H1 (cell line): ENCODE results near the gene KRT37. TPM values are rescaled to one million over a fixed set of nuclear protein-coding genes. Genes with fewer than 3 reads are reported as not detected.

Experiments used
- CTCF ChIA-PET: fragments of 300-600 bp; sonication (Branson Sonifier 250); formaldehyde crosslinking; loops from one replicate; lab custom pipeline; 2021; ENCODE audit not compliant: partially characterized antibody; lab: Charles Lee
- POLR2A ChIA-PET: fragments of 300-600 bp; sonication (Branson Sonifier 250); formaldehyde crosslinking; loops from one replicate; lab custom pipeline; 2021; ENCODE audit warnings: inconsistent platforms; ENCODE audit not compliant: partially characterized antibody; lab: Charles Lee
- DNase-seq, 2 experiments: peaks; one replicate each; pipeline versions ENCODE4 v3.0.0 to v3.0.0-alpha.2; 2010 to 2022; ENCODE audit warnings: low spot score in 2 of 2, low read depth in 1 of 2, mixed read lengths in 1 of 2
- FAIRE-seq: peaks from 2 replicates; lab custom pipeline; 2011; peaks lifted over from hg19 to GRCh38; lab: Jason Lieb, UNC
- H2AFZ ChIP-seq: 2 replicates; pipeline ENCODE4 v1.8.1; 2012; ENCODE audit warnings: low read length, inconsistent platforms
- H2AK5ac ChIP-seq: 2 replicates; pipeline ENCODE4 v1.6.1; 2013; ENCODE audit warnings: low read depth, low read length
- H2BK120ac ChIP-seq: replicated peaks from 2 replicates; pipeline ENCODE3; 2013; ENCODE audit warnings: low read depth, low read length, inconsistent platforms
- H2BK12ac ChIP-seq: 2 replicates; pipeline ENCODE4 v1.6.1; 2013; ENCODE audit warnings: low read depth, low read length
- H2BK15ac ChIP-seq: 2 replicates; pipeline ENCODE4 v1.6.1; 2013; ENCODE audit warnings: low read length
- H2BK20ac ChIP-seq: 2 replicates; pipeline ENCODE4 v1.6.1; 2013; ENCODE audit warnings: low read length
- H2BK5ac ChIP-seq: 2 replicates; pipeline ENCODE4 v1.6.1; 2013; ENCODE audit warnings: low read depth, low read length
- H3K14ac ChIP-seq: 2 replicates; pipeline ENCODE4 v1.6.1; 2013; ENCODE audit warnings: inconsistent platforms; ENCODE audit not compliant: insufficient read length
- H3K18ac ChIP-seq: 2 replicates; pipeline ENCODE4 v1.6.1; 2013; ENCODE audit warnings: low read length; ENCODE audit errors: extremely low read depth
- H3K23ac ChIP-seq: 2 replicates; pipeline ENCODE4 v1.6.1; 2013; ENCODE audit warnings: inconsistent platforms; ENCODE audit not compliant: insufficient read length
- H3K23me2 ChIP-seq: 2 replicates; pipeline ENCODE4 v1.6.1; 2013; ENCODE audit warnings: low read depth, low read length
- H3K27ac ChIP-seq: 2 replicates; pipeline ENCODE4 v1.6.1; 2011; ENCODE audit warnings: low read depth, low read length, inconsistent platforms
- H3K27me3 ChIP-seq, 4 experiments: replicated peaks in 1 of 4; 1 replicate in 1 of 4; 2 replicates in 3 of 4; pipeline versions ENCODE4 v1.6.1 to v1.8.1; 2011 to 2013; ENCODE audit warnings: low read length in 3 of 4, mild to moderate bottlenecking in 3 of 4, inconsistent platforms in 2 of 4, mixed read lengths in 2 of 4, moderate library complexity in 1 of 4; ENCODE audit not compliant: control insufficient read depth in 3 of 4, insufficient read depth in 3 of 4; ENCODE audit errors: extremely low read depth in 1 of 4
- H3K36me3 ChIP-seq, 4 experiments: 2 replicates each; pipeline versions ENCODE4 v1.6.1 to v1.8.1; 2011 to 2013; ENCODE audit warnings: mild to moderate bottlenecking in 4 of 4, low read length in 3 of 4, moderate library complexity in 2 of 4, control low read depth in 1 of 4, inconsistent platforms in 1 of 4; ENCODE audit not compliant: insufficient read depth in 4 of 4, control insufficient read depth in 2 of 4
- H3K4ac ChIP-seq: replicated peaks from 2 replicates; pipeline ENCODE3; 2013; ENCODE audit warnings: low read length, low read depth, mixed read lengths, inconsistent platforms; ENCODE audit not compliant: insufficient read length
- H3K4me1 ChIP-seq, 4 experiments: replicated peaks in 1 of 4; 1 replicate in 1 of 4; 2 replicates in 3 of 4; pipeline versions ENCODE4 v1.6.1 to v1.8.1; 2011 to 2013; ENCODE audit warnings: low read length in 3 of 4, inconsistent platforms in 2 of 4, mixed read lengths in 1 of 4; ENCODE audit not compliant: insufficient read depth in 4 of 4, control insufficient read depth in 3 of 4
- H3K4me2 ChIP-seq, 2 experiments: 2 replicates each; pipeline versions ENCODE4 v1.6.1 to v1.8.1; 2011 to 2013; ENCODE audit warnings: low read depth in 2 of 2, low read length in 2 of 2, control low read depth in 1 of 2, inconsistent platforms in 1 of 2, mild to moderate bottlenecking in 1 of 2; ENCODE audit not compliant: insufficient read depth in 1 of 2
- H3K4me3 ChIP-seq, 4 experiments: fragments of 200-600, 300-600 bp in 1 of 4; sonication (generic), shearing (Covaris generic), sonication (Bioruptor Twin) in 1 of 4; 2 replicates each; pipeline versions ENCODE4 v1.5.1 to v1.8.1; 2011 to 2016; ENCODE audit warnings: low read length in 4 of 4, low read depth in 3 of 4, control low read depth in 2 of 4, inconsistent platforms in 2 of 4, mild to moderate bottlenecking in 2 of 4, mixed read lengths in 1 of 4, moderate library complexity in 1 of 4; ENCODE audit not compliant: insufficient read depth in 2 of 4; ENCODE audit errors: extremely low read depth in 1 of 4
- H3K56ac ChIP-seq: replicated peaks from 2 replicates; pipeline ENCODE3; 2013; ENCODE audit warnings: low read depth, mild to moderate bottlenecking, mixed read lengths, low read length, inconsistent platforms; ENCODE audit not compliant: insufficient read length
- H3K79me1 ChIP-seq: 2 replicates; pipeline ENCODE4 v1.6.1; 2013; ENCODE audit warnings: low read depth, low read length, control low read depth
- H3K79me2 ChIP-seq, 2 experiments: 2 replicates each; pipeline versions ENCODE4 v1.6.1 to v1.8.1; 2012 to 2013; ENCODE audit warnings: low read length in 2 of 2, mild to moderate bottlenecking in 2 of 2, inconsistent platforms in 1 of 2; ENCODE audit not compliant: insufficient read depth in 2 of 2, control insufficient read depth in 1 of 2
- H3K9ac ChIP-seq, 4 experiments: replicated peaks in 1 of 4; 1 replicate in 1 of 4; 2 replicates in 3 of 4; pipeline versions ENCODE4 v1.6.1 to v1.8.1; 2011 to 2013; ENCODE audit warnings: low read depth in 3 of 4, low read length in 3 of 4, control low read depth in 2 of 4, mild to moderate bottlenecking in 2 of 4, moderate library complexity in 2 of 4, inconsistent platforms in 1 of 4; ENCODE audit errors: extremely low read depth in 1 of 4
- H3K9me3 ChIP-seq, 2 experiments: 2 replicates each; pipeline versions ENCODE4 v1.6.1 to v1.8.1; 2012 to 2013; ENCODE audit warnings: mild to moderate bottlenecking in 2 of 2, moderate library complexity in 2 of 2, control low read depth in 1 of 2, inconsistent platforms in 1 of 2, low read depth in 1 of 2, low read length in 1 of 2, mixed read lengths in 1 of 2; ENCODE audit not compliant: insufficient read depth in 2 of 2
- H4K20me1 ChIP-seq, 2 experiments: replicated peaks in 1 of 2; 2 replicates each; pipeline versions ENCODE3 to v1.8.1; 2011 to 2013; ENCODE audit warnings: inconsistent platforms in 2 of 2, low read length in 2 of 2, mild to moderate bottlenecking in 1 of 2; ENCODE audit not compliant: insufficient read depth in 2 of 2, control insufficient read depth in 1 of 2
- H4K5ac ChIP-seq: 2 replicates; pipeline ENCODE4 v1.6.1; 2013; ENCODE audit warnings: low read length, low read depth, mixed read lengths, inconsistent platforms; ENCODE audit not compliant: insufficient read length
- H4K8ac ChIP-seq: 2 replicates; pipeline ENCODE4 v1.8.0; 2013; ENCODE audit warnings: mild to moderate bottlenecking, moderate library complexity, low read length, inconsistent platforms; ENCODE audit not compliant: insufficient read depth; ENCODE audit errors: extremely low read depth
- H4K91ac ChIP-seq: replicated peaks from 2 replicates; pipeline ENCODE3; 2013; ENCODE audit warnings: low read length, mixed read lengths, inconsistent platforms; ENCODE audit not compliant: insufficient read length
- EGR1 ChIP-seq: IDR thresholded peaks from 2 replicates; pipeline ENCODE4 v1.6.1; 2011; ENCODE audit warnings: low read depth, low read length, borderline replicate concordance
- WGBS, 2 experiments: shearing (Covaris generic) in 1 of 2; methylation state at CpG; one replicate each; pipeline versions ENCODE4 v1.1.6 to v1.1.7; 2013 to 2015; ENCODE audit warnings: low lambda C conversion rate in 2 of 2, mixed read lengths in 2 of 2, inconsistent platforms in 1 of 2, low coverage in 1 of 2, missing lambda C conversion rate in 1 of 2; ENCODE audit not compliant: insufficient replicate concordance in 2 of 2, insufficient coverage in 1 of 2, insufficient read length in 1 of 2; ENCODE audit errors: extremely low coverage in 1 of 2, missing lambda C conversion rate in 1 of 2; 5-methylcytosine and 5-hydroxymethylcytosine counted together
- polyA plus RNA-seq, 7 experiments: library from polyadenylated mRNA; depleted of rRNA in 3 of 7; stranded (reverse) in 5 of 7; unstranded in 2 of 7; fragments of >200 nt in 5 of 7; fragments of 200-250 nt in 2 of 7; gene quantifications; 1 replicate in 5 of 7; 2 replicates in 1 of 7; 4 replicates in 1 of 7; pipeline versions ENCODE4 v1.2.1 to v1.2.3, GENCODE V29; 2011 to 2013; ENCODE audit warnings: missing spikeins in 2 of 7, mixed read lengths in 2 of 7
- total RNA-seq: library from RNA; stranded (reverse); fragmentation: NEBNext Ultra II Directional; extraction: Animal tissue kit (Norgen Biotek cat#: 25700); gene quantifications from 2 replicates; pipeline ENCODE4 v1.2.1, GENCODE V29; 2021

KRT37 gene
- total and polyA plus RNA-seq, 2 of the 8 experiments (the other 6 are each of a cell fraction or from before 2014, with no cell fraction given): not detected

DNA sequence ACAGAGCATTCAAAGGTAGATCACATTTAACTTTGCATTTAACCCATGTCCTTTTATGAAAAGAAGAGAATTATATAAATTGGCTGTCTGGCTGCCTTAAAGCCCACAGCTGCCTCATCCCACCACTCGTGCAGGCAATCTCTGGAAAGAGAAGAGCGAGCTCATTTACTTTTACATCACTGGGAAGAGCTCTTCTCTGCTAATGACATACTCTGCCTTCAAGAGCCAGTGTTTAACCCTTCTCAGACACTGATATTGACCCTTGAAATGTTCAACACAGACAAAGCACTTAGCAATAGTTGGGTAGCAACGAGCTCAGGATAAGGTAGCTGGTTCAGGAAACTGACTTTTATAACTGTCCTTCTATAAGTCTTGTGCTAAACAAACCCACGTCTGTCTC lies 9.6 kb upstream of the KRT37 start:
- no peaks in the 10 kb centered on the region for H3K79me2 ChIP-seq
- no peak overlapping the region for H2BK12ac ChIP-seq
- no peak overlapping the region for H4K8ac ChIP-seq
- H3K4me2 ChIP-seq: no peak overlapping the region
- ChIA-PET CTCF (interaction anchor here (0.6 to 2.0 kb wide), 9 partner anchors 10 to 410 kb away, joined by 3 to 11 read pairs (median 5); partner anchors contain the start of gene KRT37), POLR2A (interaction anchor here (0.6 kb wide), 1 partner anchor 221 kb away, joined by 4 read pairs; no protein-coding TSS in a partner anchor)
- H3K9ac ChIP-seq: no peak overlapping the region
- no peak overlapping the region for H4K5ac ChIP-seq
- H3K4ac ChIP-seq: no peak overlapping the region
- H3K23me2 ChIP-seq: no peaks in the 10 kb centered on the region
- DNase-seq (no peak), FAIRE-seq (no peak)
- no peak overlapping the region for H3K14ac ChIP-seq
- 86% methylated on average over 4 of the region's 4 CpGs; no CpG with 5 or more reads in 1 of the 2 experiments for WGBS, 2 experiments
- H3K18ac ChIP-seq: no peak overlapping the region
- no peaks in the 10 kb centered on the region for H3K27me3 ChIP-seq
- no peak overlapping the region for H3K27ac ChIP-seq
- H3K79me1 ChIP-seq: no peaks in the 10 kb centered on the region
- no peak overlapping the region for H2BK15ac ChIP-seq
- no peak overlapping the region for H2AK5ac ChIP-seq
- no peak overlapping the region for H3K4me3 ChIP-seq
- H3K9me3 ChIP-seq: no peaks in the 10 kb centered on the region; a peak in 1 of 4 replicates
- no peak overlapping the region for H4K91ac ChIP-seq
- H3K4me1 ChIP-seq: peaks cover 0 to under 1% (median 0%) of the 10 kb centered on the region in 4 experiments; a peak in 1 of 7 replicates
- no peak overlapping the region for H3K56ac ChIP-seq
- H2AFZ ChIP-seq: peak overlapping the region; percentile 75; the same call in 1 of the 2 replicates
- H3K23ac ChIP-seq: no peak overlapping the region
- no peaks in the 10 kb centered on the region for H3K36me3 ChIP-seq
- no peak overlapping the region for H2BK120ac ChIP-seq
- H4K20me1 ChIP-seq: no peaks in the 10 kb centered on the region
- no peak overlapping the region for H2BK5ac ChIP-seq
- no peak overlapping the region for H2BK20ac ChIP-seq
- TF ChIP-seq EGR1: no peak
